ENCODE results near the gene MRPL20. TPM values are rescaled to one million over a fixed set of nuclear protein-coding genes. Genes with fewer than 3 reads are reported as not detected.

MRPL20 gene
- polyA plus RNA-seq, 1 donor from 2014 or later = 144 TPM

Other genes starting within 250 kb of the MRPL20 start
- gene TTLL10, start 233.4 kb downstream of the MRPL20 start, polyA plus RNA-seq = not detected
- gene TNFRSF18, start 200.7 kb downstream of the MRPL20 start, polyA plus RNA-seq = 3.5 TPM
- not detected for gene TNFRSF4, start 193.1 kb downstream of the MRPL20 start, polyA plus RNA-seq
- 121 TPM for gene SDF4, start 175.3 kb downstream of the MRPL20 start, polyA plus RNA-seq
- 5.6 TPM for gene B3GALT6, start 175.1 kb downstream of the MRPL20 start, polyA plus RNA-seq
- gene C1QTNF12, start 160.6 kb downstream of the MRPL20 start, polyA plus RNA-seq = 0.88 TPM
- 74.3 TPM for gene UBE2J2, start 133.4 kb downstream of the MRPL20 start, polyA plus RNA-seq
- gene SCNN1D, start 126.9 kb downstream of the MRPL20 start, polyA plus RNA-seq = not detected
- 10.5 TPM for gene ACAP3, start 99.4 kb downstream of the MRPL20 start, polyA plus RNA-seq
- gene PUSL1, start 98.7 kb downstream of the MRPL20 start, polyA plus RNA-seq = 21.0 TPM
- 65.8 TPM for gene INTS11, start 82.6 kb downstream of the MRPL20 start, polyA plus RNA-seq
- 31.7 TPM for gene CPTP, start 82.5 kb downstream of the MRPL20 start, polyA plus RNA-seq
- gene TAS1R3, start 76.0 kb downstream of the MRPL20 start, polyA plus RNA-seq = 5.5 TPM
- gene DVL1, start 57.9 kb downstream of the MRPL20 start, polyA plus RNA-seq = 1.0 TPM
- not detected for gene MXRA8, start 48.7 kb downstream of the MRPL20 start, polyA plus RNA-seq
- 177 TPM for gene AURKAIP1, start 32.1 kb downstream of the MRPL20 start, polyA plus RNA-seq
- 39.8 TPM for gene CCNL2, start 8.0 kb downstream of the MRPL20 start, polyA plus RNA-seq
- gene ANKRD65, start 14.0 kb upstream of the MRPL20 start, polyA plus RNA-seq = not detected
- not detected for gene VWA1, start 28.4 kb upstream of the MRPL20 start, polyA plus RNA-seq
- 6.2 TPM for gene ATAD3C, start 42.4 kb upstream of the MRPL20 start, polyA plus RNA-seq
- gene ATAD3B, start 64.5 kb upstream of the MRPL20 start, polyA plus RNA-seq = 10.8 TPM
- gene ATAD3A, start 104.9 kb upstream of the MRPL20 start, polyA plus RNA-seq = 12.8 TPM
- gene TMEM240, start 133.3 kb upstream of the MRPL20 start, polyA plus RNA-seq = not detected
- gene SSU72, start 167.6 kb upstream of the MRPL20 start, polyA plus RNA-seq = 176 TPM
- not detected for gene FNDC10, start 192.8 kb upstream of the MRPL20 start, polyA plus RNA-seq
- 22.4 TPM for gene MIB2, start 208.2 kb upstream of the MRPL20 start, polyA plus RNA-seq
- 0.93 TPM for gene MMP23B, start 224.9 kb upstream of the MRPL20 start, polyA plus RNA-seq